NCI-H1694 (cell line): ENCODE measurements around the gene FOXN1.

Experiments
- DNase-seq: peaks from one replicate; lab custom pipeline; 2025; lab: John Stamatoyannopoulos, UW

The FOXN1 gene

GRCh38 chr17:28524476-28525424, 18.6 kb downstream of the FOXN1 start:
- no peak for DNase-seq

- no peak for DNase-seq
Measured at GRCh38 chr17:28526381-28526780, 20.2 kb downstream of the FOXN1 start.

GRCh38 chr17:28527181-28527681, 21.1 kb downstream of the FOXN1 start:
- no peak for DNase-seq

- DNase-seq, result no peak
Measured at GRCh38 chr17:28527859-28528258, 21.7 kb downstream of the FOXN1 start.

GRCh38 chr17:28528327-28529012, 22.3 kb downstream of the FOXN1 start:
- no peak for DNase-seq

- DNase-seq, result no peak
Measured at GRCh38 chr17:28529013-28529400, 22.9 kb downstream of the FOXN1 start.

GRCh38 chr17:28530250-28530649, 24.1 kb downstream of the FOXN1 start:
- no peak for DNase-seq

DNA sequence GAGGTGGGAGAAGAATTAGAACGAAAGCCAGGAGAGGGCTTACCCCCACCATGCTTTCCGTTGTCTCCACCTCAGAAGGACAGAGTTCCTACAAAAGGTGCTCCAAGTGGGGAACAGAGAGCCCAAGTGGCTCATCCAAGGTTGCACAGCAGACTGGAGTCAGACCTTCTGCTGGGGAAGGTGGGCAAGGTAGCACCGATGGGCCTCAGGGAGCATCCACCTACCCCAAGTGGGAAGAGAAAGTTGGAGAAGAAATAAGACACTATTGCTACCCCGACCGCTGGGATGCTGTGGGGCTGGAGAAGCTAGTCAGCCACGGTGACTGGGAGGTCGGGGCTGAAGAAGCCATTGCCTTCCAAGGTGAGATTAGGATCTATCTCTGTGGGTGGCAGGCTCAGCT, 24.8 kb downstream of the FOXN1 start:
- DNase-seq, result no peak

- DNase-seq, result no peak
Measured at GRCh38 chr17:28532050-28532960, 26.2 kb downstream of the FOXN1 start.

DNA sequence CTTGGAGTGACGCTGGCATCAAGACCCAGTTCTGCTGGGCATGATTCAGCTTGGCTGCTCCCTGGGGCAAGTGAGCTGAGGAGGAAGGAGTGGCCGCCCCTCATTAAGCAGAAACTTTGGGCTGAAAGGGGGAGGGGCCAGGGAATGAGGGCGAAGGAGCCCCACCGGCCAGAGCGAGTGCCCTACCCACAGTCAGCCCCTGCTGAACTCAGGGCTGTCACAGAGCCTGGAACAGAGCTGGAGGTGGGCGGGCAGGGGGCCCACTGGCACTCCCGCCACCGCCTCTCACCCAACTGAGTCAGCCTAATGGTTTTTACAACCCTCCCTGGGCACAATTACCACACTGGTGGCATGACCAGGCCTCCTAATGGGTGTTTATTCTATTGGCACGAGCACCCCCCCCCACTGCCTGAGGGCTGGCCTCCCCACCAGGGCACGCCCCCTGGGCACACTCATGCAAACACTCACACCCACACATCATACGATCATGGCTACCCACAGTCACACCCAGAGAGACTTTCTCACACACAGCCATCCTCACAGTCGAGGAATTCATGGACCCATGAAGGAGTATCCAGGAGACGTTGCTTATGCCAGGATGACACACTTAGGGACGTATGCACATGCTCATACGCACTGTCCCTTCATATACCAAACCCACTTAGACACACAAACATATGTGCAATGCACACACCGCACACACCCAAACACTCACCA, 27.1 kb downstream of the FOXN1 start:
- no peak for DNase-seq

DNA sequence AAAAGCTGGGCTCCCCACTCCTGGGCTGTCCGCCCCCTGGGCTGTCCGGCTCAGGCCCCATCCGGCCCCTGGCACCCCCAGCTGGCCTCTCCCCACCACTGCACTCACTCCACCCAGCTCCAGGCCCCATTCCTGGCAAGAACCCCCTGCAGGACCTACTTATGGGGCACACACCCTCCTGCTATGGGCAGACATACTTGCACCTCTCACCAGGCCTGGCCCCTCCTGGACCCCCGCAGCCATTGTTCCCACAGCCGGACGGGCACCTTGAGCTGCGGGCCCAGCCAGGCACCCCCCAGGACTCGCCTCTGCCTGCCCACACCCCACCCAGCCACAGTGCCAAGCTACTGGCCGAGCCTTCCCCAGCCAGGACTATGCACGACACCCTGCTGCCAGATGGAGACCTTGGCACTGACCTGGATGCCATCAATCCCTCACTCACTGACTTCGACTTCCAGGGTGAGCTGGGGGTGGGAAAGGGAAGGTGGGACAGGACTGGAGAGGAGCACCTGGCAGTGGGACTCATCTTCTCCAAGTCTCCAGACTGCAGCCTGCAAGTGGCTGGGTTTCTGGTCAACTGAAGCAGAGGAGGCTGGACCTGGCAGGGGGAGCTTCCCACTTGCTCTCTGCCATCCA, 28.7 kb downstream of the FOXN1 start:
- DNase-seq, result no peak

DNA sequence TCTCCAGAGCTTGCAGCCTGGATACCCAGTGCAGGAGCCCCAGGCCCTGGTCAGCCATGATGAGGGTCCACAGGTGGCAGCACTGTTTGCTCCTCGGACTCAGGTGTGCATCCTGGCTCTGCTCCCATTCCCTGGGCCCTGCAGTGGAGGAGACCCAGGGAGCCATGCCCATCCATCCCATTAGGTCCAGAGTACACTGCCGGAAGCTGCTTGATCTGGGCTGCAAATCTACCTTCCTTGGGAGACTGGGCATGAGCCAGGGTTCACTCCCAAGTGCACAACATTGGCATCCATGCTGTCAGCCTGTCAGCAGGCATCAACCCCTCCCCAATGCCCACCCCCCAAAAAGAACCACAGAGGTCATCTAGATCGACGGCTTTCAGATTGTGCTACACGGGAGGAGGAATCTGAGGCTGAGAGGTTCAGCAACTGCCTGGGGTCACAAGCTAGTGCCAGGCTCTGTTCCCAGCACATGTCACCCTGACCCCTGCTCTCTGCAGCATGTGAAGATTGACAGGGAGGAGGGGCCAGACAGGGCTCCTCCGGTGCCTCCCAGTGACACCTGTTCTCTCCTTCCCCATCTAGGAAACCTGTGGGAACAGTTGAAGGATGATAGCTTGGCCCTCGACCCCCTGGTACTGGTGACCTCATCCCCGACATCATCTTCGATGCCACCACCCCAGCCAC, 30.5 kb downstream of the FOXN1 start:
- DNase-seq, result no peak

DNA sequence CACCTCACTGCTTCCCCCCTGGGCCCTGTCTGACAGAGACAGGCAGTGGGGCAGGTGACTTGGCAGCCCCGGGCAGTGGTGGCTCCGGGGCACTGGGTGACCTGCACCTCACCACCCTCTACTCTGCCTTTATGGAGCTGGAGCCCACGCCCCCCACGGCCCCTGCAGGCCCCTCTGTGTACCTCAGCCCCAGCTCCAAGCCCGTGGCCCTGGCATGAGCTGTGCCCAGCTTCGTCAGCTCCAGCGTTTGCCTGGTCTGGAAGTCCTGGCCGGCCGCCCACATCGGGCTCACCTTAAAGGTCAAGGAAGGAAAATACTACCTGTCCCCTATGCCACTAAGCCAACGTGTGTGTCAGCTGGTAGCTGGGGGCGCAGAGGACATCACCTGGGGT, 31.1 kb downstream of the FOXN1 start:
- no peak for DNase-seq

GRCh38 chr17:28538296-28538895, 32.2 kb downstream of the FOXN1 start:
- DNase-seq, result no peak

- DNase-seq, result no peak
Measured at GRCh38 chr17:28540231-28540630, 34.1 kb downstream of the FOXN1 start.

DNA sequence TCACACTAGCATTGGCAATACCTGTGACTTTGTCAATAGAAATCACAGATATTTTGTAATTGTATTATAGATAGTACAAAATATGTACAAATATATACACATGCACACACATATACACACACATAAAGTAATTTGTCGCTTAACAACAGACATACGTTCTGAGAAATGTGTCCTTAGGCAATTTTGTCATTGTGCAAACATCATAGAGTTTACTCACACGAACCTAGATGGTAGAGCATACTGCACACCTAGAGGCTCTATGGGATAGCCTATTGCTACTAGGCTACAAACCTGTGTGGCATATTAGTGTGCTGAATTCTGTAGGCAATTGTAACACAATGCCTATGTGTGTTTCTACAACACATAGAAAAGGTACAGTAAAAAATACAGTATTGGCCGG, 35.3 kb downstream of the FOXN1 start:
- no peak for DNase-seq

- no peak for DNase-seq
Measured at GRCh38 chr17:28544402-28545140, 38.4 kb downstream of the FOXN1 start.

DNA sequence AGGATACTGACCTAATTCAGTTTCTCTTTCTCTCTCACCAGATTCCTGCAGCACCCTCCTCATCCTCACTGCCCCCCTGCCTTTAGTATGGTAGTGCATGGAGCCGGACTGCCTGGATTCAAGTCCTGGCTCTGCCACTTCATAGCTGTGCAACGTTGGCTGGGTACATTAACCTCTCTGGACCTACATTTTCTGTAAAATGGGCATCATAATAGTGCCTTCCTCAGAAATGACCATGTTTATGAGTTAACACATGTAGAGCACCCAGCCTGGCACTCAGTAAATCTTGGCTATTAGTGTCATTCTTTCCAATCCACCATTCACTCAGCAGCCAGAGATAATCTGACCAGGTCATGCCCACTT, 39.0 kb downstream of the FOXN1 start:
- no peak for DNase-seq

- DNase-seq, result no peak
Measured at GRCh38 chr17:28545787-28546415, 39.8 kb downstream of the FOXN1 start.
